Neural cell (in vitro differentiated cells): ENCODE results near the gene MSH3.

Experiments used
- CTCF ChIP-seq: fragments of 450-650 bp; IDR thresholded peaks from 2 replicates; pipeline ENCODE4 v1.5.1; 2014; ENCODE audit warnings: antibody characterized with exemption, mild to moderate bottlenecking, moderate library complexity; ENCODE audit not compliant: poor library complexity, severe bottlenecking
- EP300 ChIP-seq: fragments of 450-650 bp; conservative IDR thresholded peaks from 2 replicates; pipeline ENCODE4 v1.6.1; 2014; ENCODE audit warnings: antibody characterized with exemption, mild to moderate bottlenecking, moderate library complexity; ENCODE audit not compliant: poor library complexity, severe bottlenecking
- EZH2 ChIP-seq: fragments of 200-600, 300-800 bp; shearing (Covaris generic), sonication (generic); IDR thresholded peaks from 2 replicates; pipeline ENCODE4 v1.6.1; 2014; ENCODE audit warnings: antibody characterized with exemption, low read length, borderline replicate concordance, mild to moderate bottlenecking; ENCODE audit not compliant: insufficient read depth, poor library complexity, severe bottlenecking
- MXI1 ChIP-seq: fragments of 450-650 bp; conservative IDR thresholded peaks from 2 replicates; pipeline ENCODE4 v1.6.1; 2014; ENCODE audit warnings: antibody characterized with exemption, mild to moderate bottlenecking; ENCODE audit not compliant: poor library complexity, severe bottlenecking
- POLR2AphosphoS5 ChIP-seq: IDR thresholded peaks from 2 replicates; pipeline ENCODE4 v1.6.1; 2012
- RAD21 ChIP-seq: fragments of 450-650 bp; conservative IDR thresholded peaks from 2 replicates; pipeline ENCODE4 v1.6.1; 2014; ENCODE audit warnings: antibody characterized with exemption, mild to moderate bottlenecking, moderate library complexity
- SMC3 ChIP-seq: fragments of 450-650 bp; conservative IDR thresholded peaks from 2 replicates; pipeline ENCODE4 v1.6.1; 2014; ENCODE audit warnings: antibody characterized with exemption, mild to moderate bottlenecking, moderate library complexity; ENCODE audit not compliant: poor library complexity
- TAF1 ChIP-seq: IDR thresholded peaks from 2 replicates; pipeline ENCODE4 v1.6.1; 2012; ENCODE audit warnings: low read depth
- TF ChIP-seq, protein P1 (sequence below): IDR thresholded peaks from 2 replicates; pipeline ENCODE4 v1.6.1; 2012; ENCODE audit warnings: borderline replicate concordance

- TF ChIP-seq SMC3 (no peak), CTCF (no peak), POLR2AphosphoS5 (no peak), EZH2 (no peak), RAD21 (no peak), TAF1 (no peak), EP300 (no peak), MXI1 (no peak)
- TF ChIP-seq, protein P1, sequence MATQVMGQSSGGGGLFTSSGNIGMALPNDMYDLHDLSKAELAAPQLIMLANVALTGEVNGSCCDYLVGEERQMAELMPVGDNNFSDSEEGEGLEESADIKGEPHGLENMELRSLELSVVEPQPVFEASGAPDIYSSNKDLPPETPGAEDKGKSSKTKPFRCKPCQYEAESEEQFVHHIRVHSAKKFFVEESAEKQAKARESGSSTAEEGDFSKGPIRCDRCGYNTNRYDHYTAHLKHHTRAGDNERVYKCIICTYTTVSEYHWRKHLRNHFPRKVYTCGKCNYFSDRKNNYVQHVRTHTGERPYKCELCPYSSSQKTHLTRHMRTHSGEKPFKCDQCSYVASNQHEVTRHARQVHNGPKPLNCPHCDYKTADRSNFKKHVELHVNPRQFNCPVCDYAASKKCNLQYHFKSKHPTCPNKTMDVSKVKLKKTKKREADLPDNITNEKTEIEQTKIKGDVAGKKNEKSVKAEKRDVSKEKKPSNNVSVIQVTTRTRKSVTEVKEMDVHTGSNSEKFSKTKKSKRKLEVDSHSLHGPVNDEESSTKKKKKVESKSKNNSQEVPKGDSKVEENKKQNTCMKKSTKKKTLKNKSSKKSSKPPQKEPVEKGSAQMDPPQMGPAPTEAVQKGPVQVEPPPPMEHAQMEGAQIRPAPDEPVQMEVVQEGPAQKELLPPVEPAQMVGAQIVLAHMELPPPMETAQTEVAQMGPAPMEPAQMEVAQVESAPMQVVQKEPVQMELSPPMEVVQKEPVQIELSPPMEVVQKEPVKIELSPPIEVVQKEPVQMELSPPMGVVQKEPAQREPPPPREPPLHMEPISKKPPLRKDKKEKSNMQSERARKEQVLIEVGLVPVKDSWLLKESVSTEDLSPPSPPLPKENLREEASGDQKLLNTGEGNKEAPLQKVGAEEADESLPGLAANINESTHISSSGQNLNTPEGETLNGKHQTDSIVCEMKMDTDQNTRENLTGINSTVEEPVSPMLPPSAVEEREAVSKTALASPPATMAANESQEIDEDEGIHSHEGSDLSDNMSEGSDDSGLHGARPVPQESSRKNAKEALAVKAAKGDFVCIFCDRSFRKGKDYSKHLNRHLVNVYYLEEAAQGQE = no peak
Observed at GRCh38 chr5:80761966-80762365, 107.5 kb downstream of the MSH3 start.
